Upper lobe of right lung (tissue), 1 donor: ENCODE data around the gene PACS2. TPM values are rescaled to one million over a fixed set of nuclear protein-coding genes. Genes with fewer than 3 reads are reported as not detected.
A peak's percentile ranks its signal among the peaks of the same experiment; 100 is the strongest.

Experiments used
- ATAC-seq: fragments of 200-7000 bp; cut with Tn5 transposase; one replicate; pipeline ENCODE4 v1.9.1; 2020; ENCODE audit warnings: mild to moderate bottlenecking, moderate library complexity
- DNase-seq: peaks from one replicate; pipeline ENCODE4 v3.0.0-alpha.2; 2020
- H3K27ac ChIP-seq: fragments of 200-600 bp; one replicate; pipeline ENCODE4 v1.8.0; 2022
- H3K27me3 ChIP-seq: fragments of 200-600 bp; one replicate; pipeline ENCODE4 v1.8.0; 2022; ENCODE audit warnings: mild to moderate bottlenecking
- H3K36me3 ChIP-seq: fragments of 200-600 bp; one replicate; pipeline ENCODE4 v1.8.0; 2022
- H3K4me1 ChIP-seq: fragments of 200-600 bp; one replicate; pipeline ENCODE4 v1.8.0; 2022
- H3K4me3 ChIP-seq: fragments of 200-600 bp; one replicate; pipeline ENCODE4 v1.8.0; 2022; ENCODE audit warnings: mild to moderate bottlenecking
- H3K9me3 ChIP-seq: fragments of 200-600 bp; one replicate; pipeline ENCODE4 v1.8.0; 2022
- CTCF ChIP-seq: fragments of 200-600 bp; IDR thresholded peaks from one replicate; pipeline ENCODE4 v1.8.0; 2022; ENCODE audit warnings: antibody characterized with exemption
- intact Hi-C: fragments of 100-400 bp; cut with DNase I; formaldehyde crosslinking; loops from one replicate; pipeline ENCODE4 v1.11.0; 2022
- total RNA-seq: library from RNA; stranded (reverse); fragmentation: NEBNext Ultra II Directional; extraction: Animal tissue kit (Norgen Biotek cat#: 25700); gene quantifications from one replicate; pipeline ENCODE4 v1.2.1, GENCODE V29; 2021
- donor health status: DM: no; HTN: yes; CAD: no; lungs with severe emphysema.

Gene PACS2
- total RNA-seq, 1 donor from 2014 or later, result 86.6 TPM

GRCh38 chr14:105413544-105413886 is 99.0 kb downstream of the PACS2 start:
- no peaks in the 10 kb centered on the region for H3K9me3 ChIP-seq
- intact Hi-C loops, result no loop called here
- H3K36me3 ChIP-seq, result no peaks in the 10 kb centered on the region
- no peak for ATAC-seq
- TF ChIP-seq CTCF, result no peak
- DNase-seq, result no peak
- peaks cover 13% of the 10 kb centered on the region for H3K27me3 ChIP-seq
- H3K4me3 ChIP-seq, result no peak overlapping the region
- H3K27ac ChIP-seq, result no peak overlapping the region
- H3K4me1 ChIP-seq, result peaks cover 13% of the 10 kb centered on the region

- Histone ChIP-seq H3K27ac (no peak overlapping the region), H3K4me1 (peaks cover 19% of the 10 kb centered on the region), H3K36me3 (no peaks in the 10 kb centered on the region), H3K9me3 (no peaks in the 10 kb centered on the region), H3K4me3 (peak overlapping the region; percentile 65), H3K27me3 (peaks cover 13% of the 10 kb centered on the region)
- ATAC-seq (peak; percentile 83), DNase-seq (peak; percentile 86)
- intact Hi-C loops, result no loop called here
- TF ChIP-seq CTCF, result peak; percentile 72
Observed at GRCh38 chr14:105414456-105415371, 100.2 kb downstream of the PACS2 start.

GRCh38 chr14:105415481-105416428 is 101.2 kb downstream of the PACS2 start:
- ATAC-seq, result no peak
- peaks cover 19% of the 10 kb centered on the region for H3K4me1 ChIP-seq
- peak overlapping the region; percentile 65 for H3K4me3 ChIP-seq
- intact Hi-C loops, result no loop called here
- DNase-seq, result no peak
- peaks cover 8% of the 10 kb centered on the region for H3K27me3 ChIP-seq
- no peaks in the 10 kb centered on the region for H3K9me3 ChIP-seq
- no peak for TF ChIP-seq CTCF
- H3K27ac ChIP-seq, result no peak overlapping the region
- no peaks in the 10 kb centered on the region for H3K36me3 ChIP-seq

GRCh38 chr14:105416671-105417070 is 102.1 kb downstream of the PACS2 start:
- no peak for TF ChIP-seq CTCF
- intact Hi-C loops, result no loop called here
- no peaks in the 10 kb centered on the region for H3K36me3 ChIP-seq

GRCh38 chr14:105417690-105418121 is 103.2 kb downstream of the PACS2 start:
- intact Hi-C loops, result no loop called here
- no peak for TF ChIP-seq CTCF
- no peak for ATAC-seq
- Histone ChIP-seq H3K27ac (no peak overlapping the region), H3K27me3 (no peaks in the 10 kb centered on the region), H3K4me1 (peaks cover 25% of the 10 kb centered on the region), H3K9me3 (no peaks in the 10 kb centered on the region), H3K4me3 (no peak overlapping the region), H3K36me3 (no peaks in the 10 kb centered on the region)
- DNase-seq, result no peak

More at GRCh38 chr14:105416671-105417070, 102.1 kb downstream of the PACS2 start:
- ATAC-seq, result no peak
- Histone ChIP-seq H3K27ac (no peak overlapping the region), H3K4me3 (no peak overlapping the region), H3K9me3 (no peaks in the 10 kb centered on the region), H3K27me3 (peaks cover 5% of the 10 kb centered on the region), H3K4me1 (peaks cover 23% of the 10 kb centered on the region)
- no peak for DNase-seq
